NCI-H1048 (cell line): Measurements from ENCODE around the gene SORL1.
"Not testable (repeated sequence)": the region's sequence is repeated elsewhere in the genome, so short reads cannot be mapped to it uniquely, and the experiment has no call there.

Experiments used
- DNase-seq: peaks from one replicate; lab custom pipeline; 2025; lab: John Stamatoyannopoulos, UW

The SORL1 gene

DNA sequence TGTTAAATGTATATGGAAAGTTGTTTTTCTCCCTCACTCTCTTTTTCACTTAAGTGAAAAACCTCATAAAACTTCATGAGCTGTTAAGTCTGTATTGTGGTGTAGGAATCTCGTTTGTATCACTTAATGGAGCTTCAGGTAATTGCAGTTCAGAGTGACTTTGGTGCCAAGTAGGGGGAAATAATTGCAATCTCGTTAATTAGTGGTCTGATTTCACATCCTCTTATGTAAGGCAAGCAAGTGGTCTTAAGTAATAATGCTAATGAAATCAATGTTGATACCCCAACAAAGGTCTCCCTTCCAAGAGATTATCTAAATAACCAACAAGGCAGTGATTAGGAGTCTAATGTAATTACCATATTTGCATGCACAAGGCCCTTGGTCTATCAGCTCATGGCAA lies 174.9 kb downstream of the SORL1 start:
- DNase-seq, result no peak

DNA sequence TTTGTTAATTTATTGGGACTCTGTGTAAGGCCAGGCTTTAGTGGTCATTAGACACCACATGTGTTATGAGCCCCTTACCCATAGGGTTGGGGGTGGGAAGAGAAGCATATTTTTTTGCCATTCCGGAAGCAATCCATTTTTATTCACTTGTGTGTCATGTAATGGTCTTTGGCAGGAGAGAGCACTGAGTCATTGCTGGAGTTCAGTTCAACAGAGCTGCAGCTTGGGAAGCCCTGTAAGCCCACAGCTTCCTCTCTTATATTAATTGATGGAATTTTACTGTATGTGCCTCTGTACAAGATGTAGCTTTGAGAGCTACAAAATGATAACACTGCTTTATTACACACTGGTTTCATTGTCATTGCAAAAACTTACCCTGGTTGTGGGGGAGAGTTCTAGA lies 177.9 kb downstream of the SORL1 start:
- DNase-seq, result no peak

DNA sequence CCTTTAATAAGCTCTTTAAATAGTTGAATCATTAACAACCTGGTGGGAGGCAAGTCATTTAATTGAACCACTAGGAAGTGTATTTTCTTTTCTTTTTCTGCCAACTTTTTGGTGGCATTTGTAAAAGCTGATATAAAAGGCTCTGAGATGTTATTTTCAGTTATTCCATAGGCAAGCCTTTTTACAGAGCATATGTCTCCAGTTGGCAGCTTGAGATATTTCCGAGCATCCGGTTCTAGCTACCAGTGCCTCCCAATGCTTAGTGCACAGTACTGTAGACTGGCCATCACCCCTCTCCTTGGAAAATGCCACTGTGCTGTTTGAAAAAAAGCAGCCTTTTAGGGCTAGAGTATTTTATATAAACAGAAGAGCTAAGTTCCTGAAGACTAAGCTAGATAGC lies 179.3 kb downstream of the SORL1 start:
- no peak for DNase-seq

DNA sequence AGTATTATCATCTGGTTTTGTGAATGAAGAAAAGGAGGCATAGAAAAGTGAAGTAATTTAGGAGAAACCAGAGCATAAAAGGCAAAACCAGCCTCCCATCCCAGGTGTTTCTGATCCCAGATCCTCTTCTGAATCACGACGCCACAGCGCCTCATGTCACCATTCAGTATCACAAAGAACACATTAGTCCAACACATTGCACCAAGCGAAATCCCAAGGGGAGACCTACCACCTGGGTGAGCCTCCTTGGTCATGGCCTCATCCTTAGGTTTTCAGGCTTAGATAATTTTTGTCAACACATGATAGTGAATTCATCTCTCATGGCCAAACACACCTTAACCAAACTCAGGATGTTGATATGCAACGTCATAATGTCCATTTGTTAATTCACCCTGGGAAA lies 182.2 kb downstream of the SORL1 start:
- DNase-seq, result no peak

DNA sequence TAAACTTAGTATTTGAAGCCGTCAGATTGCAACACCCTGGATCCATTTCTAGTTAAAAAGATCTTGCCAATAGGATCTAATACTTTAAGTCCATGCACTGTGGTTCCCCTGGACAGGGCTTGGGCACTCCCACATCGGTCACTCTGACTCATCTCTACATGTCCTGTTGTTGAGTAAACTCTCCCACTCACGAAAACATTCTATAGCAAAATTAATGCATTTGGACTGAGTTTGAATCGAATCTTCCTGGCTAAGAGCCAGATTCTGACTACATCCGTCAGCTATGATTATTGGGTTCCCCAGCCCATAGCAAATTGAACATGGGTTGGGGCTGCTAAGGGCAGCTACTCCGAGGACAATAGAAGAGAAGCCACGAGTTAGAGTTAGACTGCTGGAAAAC lies 182.8 kb downstream of the SORL1 start:
- no peak for DNase-seq

DNA sequence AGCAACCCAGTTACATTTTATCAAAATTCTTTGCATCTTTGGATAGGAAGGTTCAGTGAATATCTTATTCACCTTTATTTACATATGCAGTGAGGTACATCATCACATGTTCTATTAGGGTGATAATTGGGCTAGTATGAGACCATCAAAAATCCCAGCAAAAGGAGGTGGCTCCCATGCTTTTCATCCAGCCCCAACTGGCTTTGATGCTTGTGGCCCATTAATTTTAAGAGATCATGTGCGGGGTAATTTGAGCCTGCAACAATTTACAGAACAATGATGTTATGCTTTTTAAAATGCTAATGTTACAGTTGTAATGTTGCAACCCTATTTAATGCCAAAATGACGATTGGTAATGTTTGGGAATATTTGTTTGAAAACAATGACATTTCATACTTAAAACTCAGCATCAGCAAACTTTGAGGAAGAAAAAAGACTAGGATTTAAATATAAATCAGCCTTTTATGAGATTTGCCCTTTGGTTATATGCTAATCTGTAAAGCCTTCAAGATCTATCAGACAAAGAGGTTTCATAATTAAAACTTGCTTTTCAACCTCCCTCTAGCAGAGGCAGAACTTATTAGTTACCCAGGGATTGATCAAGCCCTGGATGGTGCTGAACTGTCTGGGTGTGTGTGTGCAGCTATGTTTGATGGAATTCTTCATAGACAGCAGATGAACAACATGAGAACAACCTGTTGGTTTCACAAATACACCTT lies 184.1 kb downstream of the SORL1 start:
- no peak for DNase-seq

DNA sequence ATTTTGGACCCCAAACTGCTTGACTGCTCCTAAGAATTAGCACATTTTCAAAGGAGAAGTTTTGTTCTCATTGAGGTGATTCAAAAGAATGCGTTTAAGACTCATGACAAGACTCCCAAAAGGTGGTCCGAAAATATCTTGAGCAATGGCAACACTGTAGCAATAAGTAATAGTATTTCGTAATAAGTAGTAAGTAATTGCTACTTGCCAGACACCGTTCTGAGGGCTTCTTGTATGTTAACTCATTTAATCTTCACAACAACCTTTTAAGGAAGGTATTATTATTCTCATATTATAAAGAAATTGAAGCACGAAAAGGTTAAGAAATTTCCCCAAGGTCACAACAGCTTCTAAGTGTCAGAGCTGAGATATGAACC lies 184.7 kb downstream of the SORL1 start:
- DNase-seq, result no peak

DNA sequence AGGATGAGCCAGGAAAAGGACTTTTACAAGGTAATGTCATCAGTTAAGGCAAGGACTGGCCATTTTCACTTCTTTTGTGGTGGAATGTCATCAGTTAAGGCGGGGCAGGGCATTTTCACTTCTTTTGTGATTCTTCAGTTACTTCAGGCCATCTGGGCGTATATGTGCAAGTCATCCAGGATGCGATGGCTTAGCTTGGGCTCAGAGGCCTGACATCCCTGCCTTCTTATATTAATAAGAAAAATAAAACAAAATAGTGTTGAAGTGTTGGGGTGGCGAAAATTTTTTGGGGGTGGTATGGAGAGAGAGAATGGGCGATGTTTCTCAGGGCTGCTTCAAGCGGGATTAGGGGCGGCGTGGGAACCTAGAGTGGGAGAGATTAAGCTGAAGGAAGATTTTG lies 185.5 kb downstream of the SORL1 start:
- DNase-seq, result not testable (repeated sequence)

DNA sequence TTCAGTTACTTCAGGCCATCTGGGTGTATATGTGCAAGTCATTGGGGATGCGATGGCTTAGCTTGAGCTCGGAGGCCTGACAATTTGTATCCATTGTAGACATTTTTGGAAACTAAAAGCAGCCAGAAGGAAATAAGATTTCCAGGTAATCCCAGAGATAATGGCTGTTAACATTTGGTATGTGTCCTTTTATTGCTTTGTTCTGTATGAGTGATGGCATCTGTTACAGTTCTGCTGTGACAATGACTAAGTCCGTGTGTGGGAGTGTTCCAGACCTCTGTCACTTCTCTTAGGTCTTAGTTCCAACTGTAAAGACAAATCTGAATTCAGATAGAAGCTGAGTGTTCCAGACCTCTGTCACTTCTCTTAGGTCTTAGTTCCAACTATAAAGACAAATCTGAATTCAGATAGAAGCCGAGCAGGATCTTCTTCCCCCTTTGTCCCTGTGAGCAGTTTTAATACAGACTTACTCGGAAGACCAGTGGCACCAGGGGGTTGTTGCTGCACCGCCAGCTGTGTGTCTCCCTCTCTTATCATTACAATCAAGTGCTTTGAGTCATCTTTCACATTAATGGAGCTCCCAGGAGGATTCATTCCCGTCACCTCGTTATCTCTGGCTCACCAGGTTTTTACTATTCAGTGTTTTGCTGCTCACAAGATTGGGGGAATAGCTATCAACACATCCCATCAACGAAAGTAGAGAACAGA lies 191.5 kb downstream of the SORL1 start:
- DNase-seq, result no peak

DNA sequence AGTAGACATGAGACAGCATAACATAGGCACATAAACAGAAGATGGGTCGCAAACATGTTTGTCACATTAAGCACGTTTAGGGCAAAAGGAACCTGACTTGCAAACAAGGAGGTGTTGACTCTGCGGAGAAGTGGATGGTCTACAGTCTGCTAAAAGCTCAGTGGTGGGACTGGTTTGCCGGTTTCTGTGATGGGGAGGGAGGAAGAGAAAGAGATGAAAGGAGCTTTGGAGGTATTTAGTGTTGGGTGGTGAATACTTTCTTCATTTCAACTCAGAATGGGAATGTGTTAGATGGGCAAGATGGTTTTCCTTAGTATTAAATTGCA lies 192.0 kb downstream of the SORL1 start:
- no peak for DNase-seq

DNA sequence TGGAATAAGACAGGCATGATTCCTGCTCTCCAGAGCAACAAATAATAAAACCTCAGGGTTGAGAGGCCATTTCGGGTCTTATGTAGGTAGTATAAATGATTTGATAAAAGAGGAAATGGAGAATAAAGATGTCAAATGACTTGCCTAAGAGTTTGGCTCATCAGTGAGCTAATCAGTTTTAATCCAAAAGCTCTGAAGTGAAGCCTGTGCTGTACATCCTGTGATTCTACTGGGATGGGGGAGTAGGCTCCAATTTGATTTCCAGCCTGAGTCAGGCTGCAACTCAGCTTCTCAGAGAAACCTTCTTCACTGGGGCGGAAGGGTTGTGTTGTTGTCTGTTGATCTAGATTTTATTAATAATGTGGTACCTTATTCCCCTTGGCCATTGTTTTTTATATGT lies 192.9 kb downstream of the SORL1 start:
- DNase-seq, result no peak

DNA sequence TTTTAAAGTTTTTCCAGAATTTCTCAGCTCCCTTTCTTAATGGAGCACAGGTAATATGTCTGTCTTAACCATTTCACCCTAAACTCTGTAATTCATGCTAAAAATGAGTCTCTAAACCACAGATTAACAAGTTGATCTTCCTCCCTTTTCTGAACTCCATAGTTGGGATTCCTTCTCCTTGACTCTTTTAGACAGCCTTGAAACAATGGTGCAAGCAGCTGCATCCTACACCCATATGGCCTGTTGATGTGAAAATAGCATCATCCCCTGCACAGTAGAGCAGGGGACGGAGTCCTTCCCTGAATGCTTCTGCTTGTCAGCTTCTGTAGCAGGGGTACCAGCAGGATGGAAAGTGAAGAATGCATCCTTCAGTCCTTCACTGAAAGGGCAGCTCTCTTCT lies 193.5 kb downstream of the SORL1 start:
- DNase-seq, result no peak

DNA sequence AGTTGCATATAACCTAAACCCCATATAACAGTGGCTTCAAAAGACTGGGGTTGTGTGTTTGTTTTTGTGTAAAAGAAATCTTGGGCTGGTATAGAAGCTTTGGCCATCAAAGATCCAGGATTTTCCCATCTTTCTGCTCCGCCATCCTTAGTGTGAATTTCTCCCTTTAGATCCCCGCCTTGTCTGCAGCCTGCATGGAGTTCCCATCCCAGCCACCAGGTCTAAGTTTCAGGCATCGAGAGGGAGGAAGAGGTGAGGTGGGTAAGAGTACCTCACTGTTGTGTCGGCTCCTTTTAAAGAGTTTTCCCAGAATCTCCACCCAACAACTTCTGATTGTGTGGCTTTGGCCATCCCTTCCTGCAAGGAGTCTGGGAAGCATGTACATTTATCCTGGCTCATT lies 196.2 kb downstream of the SORL1 start:
- no peak for DNase-seq

DNA sequence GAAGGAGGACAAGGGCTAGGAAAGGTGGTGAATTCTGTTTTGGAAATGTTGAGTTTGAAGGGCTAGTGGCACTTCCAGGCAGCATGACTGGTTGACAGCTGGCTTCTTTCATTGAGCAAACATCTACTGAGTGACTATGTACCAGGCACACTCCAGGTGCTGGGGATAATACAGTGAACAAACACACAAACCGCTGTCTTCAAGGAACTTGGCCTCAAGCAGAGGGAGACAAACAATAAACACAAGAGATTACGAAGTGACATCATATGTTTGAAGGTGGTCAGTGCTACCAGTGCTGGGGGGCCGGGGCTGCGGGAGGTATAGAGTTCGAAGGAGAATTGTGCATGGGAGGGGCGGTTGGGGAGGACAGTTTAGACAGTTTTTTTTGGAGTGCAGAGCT lies 197.7 kb downstream of the SORL1 start:
- no peak for DNase-seq

DNA sequence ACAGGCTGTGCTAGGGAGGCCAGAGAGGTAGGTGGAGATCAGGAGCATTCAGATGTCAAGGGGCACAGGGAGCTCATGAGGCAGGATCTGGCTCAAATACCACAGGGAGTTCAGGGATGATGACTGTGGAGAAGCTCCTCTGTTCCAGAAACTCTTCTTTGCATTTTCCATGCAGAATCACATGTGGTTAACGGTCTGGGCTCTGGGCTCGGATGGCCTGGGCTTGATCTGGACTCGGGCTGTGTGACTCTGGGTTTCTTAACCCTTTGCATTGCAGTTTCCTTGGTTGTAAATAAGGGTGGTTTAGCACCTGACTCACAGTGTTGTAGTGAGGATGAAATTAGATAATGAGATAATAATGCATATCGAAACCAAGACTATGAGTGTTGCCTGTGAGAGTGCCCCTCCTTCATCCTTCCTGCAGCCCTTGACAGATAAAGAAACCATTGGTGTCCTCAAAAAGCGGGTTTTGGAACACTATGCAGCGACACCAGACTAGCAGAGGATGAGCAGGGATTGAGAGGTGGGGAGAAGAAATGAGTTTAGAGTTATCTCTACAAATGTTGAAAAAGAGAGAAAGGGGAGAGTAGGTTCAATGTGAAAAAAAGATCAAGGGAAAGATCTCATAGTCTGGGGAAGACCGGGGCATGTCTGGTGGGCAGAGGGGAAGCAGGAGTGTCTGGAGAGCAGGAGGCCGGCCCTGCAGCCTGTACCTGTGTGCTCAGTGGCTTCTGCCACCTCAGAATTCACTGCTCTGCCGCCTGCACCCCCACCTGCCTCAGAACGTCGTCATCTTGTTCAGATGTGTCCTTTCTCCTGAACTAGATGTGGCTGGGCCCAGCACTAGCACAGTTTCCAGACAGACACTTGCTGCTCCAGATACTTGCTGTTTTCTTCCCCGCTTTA lies 198.5 kb downstream of the SORL1 start:
- no peak for DNase-seq

DNA sequence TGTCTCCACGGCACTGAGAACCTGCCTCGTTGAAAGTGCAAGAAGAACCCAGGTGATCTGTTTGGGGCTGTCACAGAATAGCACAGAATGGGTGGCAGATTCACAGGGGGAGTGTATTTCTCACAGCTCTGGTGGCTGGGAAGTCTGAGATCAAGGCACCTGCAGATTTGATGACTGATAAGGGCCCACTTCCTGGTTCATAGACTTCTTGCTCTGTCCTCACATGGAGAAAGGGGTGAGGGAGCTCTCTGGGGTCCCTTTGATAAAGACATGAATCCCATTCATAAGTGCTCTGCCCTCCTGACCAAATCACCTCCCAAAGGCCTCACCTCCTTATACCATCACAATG lies 199.1 kb downstream of the SORL1 start:
- no peak for DNase-seq

DNA sequence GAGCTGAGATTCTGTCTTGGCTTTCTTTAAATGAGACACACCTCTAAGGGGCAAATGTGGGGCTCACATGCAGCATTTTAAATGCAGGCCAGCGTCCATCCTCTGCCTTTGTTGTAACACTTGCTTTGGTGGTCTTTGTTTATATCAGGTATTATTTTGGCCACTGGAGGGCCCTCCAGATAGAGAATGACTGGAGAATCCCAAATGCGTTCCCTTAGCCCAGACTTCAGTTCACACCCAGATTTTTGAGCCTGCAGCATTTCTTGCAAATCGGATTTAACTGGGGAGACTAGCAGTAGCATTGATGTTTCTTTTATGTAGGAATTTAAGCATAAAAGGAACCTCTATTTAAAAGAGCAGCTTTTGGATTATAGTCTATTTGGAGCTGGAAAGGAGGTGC lies 200.9 kb downstream of the SORL1 start:
- no peak for DNase-seq

DNA sequence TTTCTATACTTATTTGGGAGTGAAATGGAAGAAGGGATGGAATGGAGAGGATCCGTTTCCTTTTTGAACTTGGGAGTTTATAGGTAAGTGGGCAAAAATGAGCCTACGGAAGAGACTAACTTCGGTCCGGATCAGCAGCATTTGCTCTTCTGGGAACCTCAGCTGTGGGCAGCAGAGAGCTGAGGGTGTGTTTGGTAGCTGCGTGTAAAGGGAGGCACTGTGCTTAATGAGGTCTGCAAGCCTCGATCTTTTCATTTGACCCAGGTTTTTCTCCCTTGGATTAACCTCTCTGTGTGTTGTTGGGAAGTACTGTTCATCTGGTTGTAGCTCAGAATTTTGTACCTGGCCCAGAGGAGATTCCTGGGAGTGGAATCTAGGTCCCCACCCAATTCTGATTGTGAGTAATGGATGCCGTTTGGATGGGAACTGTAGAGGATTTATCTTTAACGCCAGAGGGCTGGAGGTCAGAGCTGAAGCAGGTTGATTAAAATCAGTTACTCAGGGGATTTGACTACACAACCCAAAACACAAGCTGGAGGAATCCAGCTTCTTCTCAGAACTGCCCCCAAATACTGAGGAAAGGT lies 202.2 kb downstream of the SORL1 start:
- DNase-seq, result no peak

DNA sequence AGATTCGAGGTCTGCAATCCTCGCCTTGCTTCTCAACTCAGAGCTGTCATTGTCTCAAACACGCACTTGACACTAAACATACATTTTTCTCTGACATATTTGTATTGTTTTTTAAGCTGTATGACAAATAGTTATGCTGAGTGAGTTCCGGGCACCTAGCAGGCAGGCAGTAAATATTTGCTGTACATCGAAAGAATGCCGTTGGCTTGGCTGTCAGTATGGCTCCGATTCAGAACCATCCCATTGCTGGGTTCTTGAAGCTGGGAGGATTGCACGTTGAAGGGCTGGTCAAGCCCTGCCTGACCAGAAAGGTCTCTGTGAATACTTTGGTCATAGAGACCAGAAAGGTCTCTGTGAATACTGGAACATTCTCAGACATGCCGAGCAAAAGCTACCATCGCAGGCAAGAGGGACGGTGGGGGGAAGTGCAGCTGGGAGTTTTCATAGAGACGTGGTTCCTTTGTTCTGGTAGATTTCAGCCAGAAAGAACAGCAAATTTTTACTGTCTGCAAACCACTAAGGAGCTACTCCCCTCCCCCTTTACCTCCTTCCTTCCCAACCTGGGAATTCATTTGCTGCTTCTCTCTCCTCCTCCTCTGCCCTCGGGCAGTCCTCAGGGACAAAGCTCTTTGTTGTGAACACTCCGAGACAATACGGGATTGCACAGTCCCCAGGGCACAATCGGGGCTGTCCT lies 202.9 kb downstream of the SORL1 start:
- DNase-seq, result no peak

DNA sequence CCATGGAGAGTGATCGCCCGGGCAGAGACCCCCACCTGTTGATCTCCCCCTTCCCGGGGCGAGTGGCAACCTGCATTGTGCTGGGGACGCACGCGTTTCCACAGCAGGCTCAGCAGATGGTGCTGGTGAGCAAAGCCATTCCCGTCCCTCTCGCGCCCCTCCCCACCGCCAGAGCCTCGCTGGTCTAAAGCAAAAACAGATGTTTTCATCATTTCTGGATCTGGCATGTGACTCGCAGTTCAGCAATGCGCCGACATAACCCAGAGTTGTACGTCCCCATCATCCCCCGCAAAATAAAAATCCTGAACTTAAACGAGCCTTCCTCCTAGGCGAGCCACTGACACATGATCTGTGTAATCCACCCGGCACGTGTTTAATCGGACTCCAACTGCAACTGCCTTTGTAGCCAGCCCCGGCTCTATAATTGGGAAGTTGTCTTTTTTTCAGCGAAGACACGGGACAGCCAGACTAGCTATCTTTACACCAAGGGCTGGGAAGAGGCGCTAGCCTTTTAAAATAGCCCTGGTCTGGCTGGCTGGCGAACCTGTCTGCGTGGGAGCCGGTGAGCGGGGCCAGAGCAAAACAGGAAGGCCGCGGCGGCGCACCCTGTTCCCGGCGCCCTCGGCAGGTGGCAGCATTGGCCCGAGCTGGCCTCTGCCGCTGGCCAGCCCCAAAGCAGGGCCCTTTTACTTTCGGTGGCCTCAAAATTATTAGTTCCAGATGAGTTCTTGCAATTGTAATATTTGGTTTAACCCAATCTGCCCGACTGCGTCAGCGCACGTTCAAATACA lies 203.6 kb downstream of the SORL1 start:
- DNase-seq, result peak; percentile 30

DNA sequence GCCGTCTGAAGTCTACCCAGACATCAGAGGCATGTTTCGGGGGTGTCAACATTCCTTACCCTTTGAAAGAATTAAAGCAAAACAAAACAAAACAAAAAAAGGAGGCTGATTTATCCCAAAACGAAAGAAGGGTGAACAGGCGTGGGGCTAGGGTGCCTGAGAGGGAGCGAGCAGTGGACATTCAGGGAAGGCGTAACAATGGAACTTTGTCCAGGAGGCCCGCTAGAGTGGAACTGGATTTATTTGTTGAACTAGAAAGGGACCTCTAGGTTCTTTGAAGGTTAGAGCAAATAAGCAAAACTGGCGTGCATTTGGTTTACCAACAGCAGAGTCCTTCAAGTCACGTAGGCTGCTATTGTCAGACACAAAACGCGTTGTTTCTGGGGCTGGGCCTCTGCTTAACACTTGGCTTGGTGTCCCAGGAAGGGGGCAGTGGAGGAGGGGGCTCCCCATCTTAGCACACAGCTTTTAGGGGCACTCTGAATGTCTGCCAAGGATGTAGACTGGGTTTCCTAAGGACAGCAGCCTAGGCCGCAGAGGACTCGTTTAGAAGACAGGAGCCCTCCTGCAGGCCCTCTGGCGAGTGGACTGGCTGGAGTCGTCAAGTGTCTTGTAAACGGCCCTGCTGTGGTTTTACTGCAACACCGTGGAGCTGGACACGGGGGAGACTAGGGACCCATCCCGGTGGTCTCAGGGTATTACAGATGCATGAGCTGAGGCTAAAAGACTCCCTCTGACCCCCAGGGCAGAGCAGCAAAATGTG lies 204.4 kb downstream of the SORL1 start:
- no peak for DNase-seq
